ENCODE measurements around the gene CACNB4. TPM values are rescaled to one million over a fixed set of nuclear protein-coding genes. Genes with fewer than 3 reads are reported as not detected.

The CACNB4 gene
- polyA plus RNA-seq, 1 donor from 2014 or later: 29.0 TPM

GRCh38 chr2:151931030-151931611 is 167.7 kb downstream of the CACNB4 start:
- no peak for TF ChIP-seq EP300 (conservative IDR thresholded peaks at IDR 0.05; ENCODE audit: poor library complexity, severe bottlenecking)
- no peak for TF ChIP-seq CTCF (IDR thresholded peaks at IDR 0.05; ENCODE audit: poor library complexity, severe bottlenecking)
- TF ChIP-seq TAF1 (IDR thresholded peaks at IDR 0.05; ENCODE audit: low read depth): no peak
- TF ChIP-seq RAD21 (conservative IDR thresholded peaks at IDR 0.05): no peak
- TF ChIP-seq SMC3 (conservative IDR thresholded peaks at IDR 0.05; ENCODE audit: poor library complexity): no peak
- TF ChIP-seq POLR2AphosphoS5 (IDR thresholded peaks at IDR 0.05): no peak
- TF ChIP-seq EZH2 (IDR thresholded peaks at IDR 0.05; ENCODE audit: borderline replicate concordance, insufficient read depth, low read length, poor library complexity, severe bottlenecking): no peak
- no peak for TF ChIP-seq MXI1 (conservative IDR thresholded peaks at IDR 0.05; ENCODE audit: poor library complexity, severe bottlenecking)
- TF ChIP-seq REST (IDR thresholded peaks at IDR 0.05; ENCODE audit: borderline replicate concordance): no peak
- H3K36me3 ChIP-seq (ENCODE audit: insufficient read depth, low read length): no peaks in the 10 kb centered on the region
- H3K79me2 ChIP-seq (replicated peaks; ENCODE audit: insufficient read depth, low read length): no peaks in the 10 kb centered on the region
- no peaks in the 10 kb centered on the region for H3K9me2 ChIP-seq (ENCODE audit: insufficient read depth, low read length)
- H3K9ac ChIP-seq (ENCODE audit: low read length): no peak overlapping the region
- H3K27me3 ChIP-seq (ENCODE audit: insufficient read depth, low read depth, low read length): no peaks in the 10 kb centered on the region
- no peaks in the 10 kb centered on the region for H3K9me3 ChIP-seq (ENCODE audit: low read length)
- H4K20me1 ChIP-seq (ENCODE audit: insufficient read depth): no peaks in the 10 kb centered on the region
- H3F3A ChIP-seq (ENCODE audit: insufficient read depth, low read length, poor library complexity, severe bottlenecking): no peaks in the 10 kb centered on the region
- H3K4me2 ChIP-seq (ENCODE audit: low read length): no peak overlapping the region
- no peak overlapping the region for H3K4me3 ChIP-seq (ENCODE audit: low read length)
- H2AFZ ChIP-seq (ENCODE audit: low read depth, low read length): no peak overlapping the region
- no peak overlapping the region for H3K27ac ChIP-seq (ENCODE audit: low read length)

- no peaks in the 10 kb centered on the region for H3K27me3 ChIP-seq (ENCODE audit: insufficient read depth, low read depth, low read length)
- no peak overlapping the region for H3K4me2 ChIP-seq (ENCODE audit: low read length)
- H3F3A ChIP-seq (ENCODE audit: insufficient read depth, low read length, poor library complexity, severe bottlenecking): no peaks in the 10 kb centered on the region
- TF ChIP-seq MXI1 (conservative IDR thresholded peaks at IDR 0.05; ENCODE audit: poor library complexity, severe bottlenecking) (no peak), SMC3 (conservative IDR thresholded peaks at IDR 0.05; ENCODE audit: poor library complexity) (no peak), RAD21 (conservative IDR thresholded peaks at IDR 0.05) (no peak), TAF1 (IDR thresholded peaks at IDR 0.05; ENCODE audit: low read depth) (no peak), CTCF (IDR thresholded peaks at IDR 0.05; ENCODE audit: poor library complexity, severe bottlenecking) (no peak), EP300 (conservative IDR thresholded peaks at IDR 0.05; ENCODE audit: poor library complexity, severe bottlenecking) (no peak), POLR2AphosphoS5 (IDR thresholded peaks at IDR 0.05) (no peak), EZH2 (IDR thresholded peaks at IDR 0.05; ENCODE audit: borderline replicate concordance, insufficient read depth, low read length, poor library complexity, severe bottlenecking) (no peak)
- no peaks in the 10 kb centered on the region for H3K9me3 ChIP-seq (ENCODE audit: low read length)
- H3K27ac ChIP-seq (ENCODE audit: low read length): no peak overlapping the region
- H3K79me2 ChIP-seq (replicated peaks; ENCODE audit: insufficient read depth, low read length): no peaks in the 10 kb centered on the region
- no peak overlapping the region for H3K9ac ChIP-seq (ENCODE audit: low read length)
- H3K9me2 ChIP-seq (ENCODE audit: insufficient read depth, low read length): no peaks in the 10 kb centered on the region
- H2AFZ ChIP-seq (ENCODE audit: low read depth, low read length): no peak overlapping the region
- no peak overlapping the region for H3K4me3 ChIP-seq (ENCODE audit: low read length)
- H3K36me3 ChIP-seq (ENCODE audit: insufficient read depth, low read length): no peaks in the 10 kb centered on the region
- H4K20me1 ChIP-seq (ENCODE audit: insufficient read depth): no peaks in the 10 kb centered on the region
These were observed 168.8 kb downstream of the CACNB4 start for GRCh38 chr2:151930042-151930441.
